Measurements from ENCODE around the gene SPATA20.

Gene SPATA20

DNA sequence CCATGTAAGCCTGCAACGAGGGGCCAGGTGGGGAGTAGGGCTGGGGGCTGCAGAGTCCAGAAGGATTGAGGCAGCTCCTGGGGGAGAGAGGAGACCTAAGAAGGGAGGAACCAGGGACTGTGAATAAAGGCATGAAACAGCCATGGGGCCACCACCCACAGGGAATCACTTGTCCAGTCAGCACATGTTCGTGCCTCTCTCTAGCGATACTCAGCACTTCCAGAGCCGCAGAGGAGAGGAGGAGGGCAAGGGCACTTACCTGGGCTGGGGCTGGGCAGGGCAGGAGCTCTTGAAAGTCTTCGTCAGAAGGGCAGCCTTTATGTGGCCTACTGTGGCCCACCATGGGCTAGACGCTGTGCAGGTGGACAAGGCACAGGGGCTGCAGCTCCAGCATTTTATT, 37.8 kb downstream of the SPATA20 start:
- TF ChIP-seq, protein P1, sequence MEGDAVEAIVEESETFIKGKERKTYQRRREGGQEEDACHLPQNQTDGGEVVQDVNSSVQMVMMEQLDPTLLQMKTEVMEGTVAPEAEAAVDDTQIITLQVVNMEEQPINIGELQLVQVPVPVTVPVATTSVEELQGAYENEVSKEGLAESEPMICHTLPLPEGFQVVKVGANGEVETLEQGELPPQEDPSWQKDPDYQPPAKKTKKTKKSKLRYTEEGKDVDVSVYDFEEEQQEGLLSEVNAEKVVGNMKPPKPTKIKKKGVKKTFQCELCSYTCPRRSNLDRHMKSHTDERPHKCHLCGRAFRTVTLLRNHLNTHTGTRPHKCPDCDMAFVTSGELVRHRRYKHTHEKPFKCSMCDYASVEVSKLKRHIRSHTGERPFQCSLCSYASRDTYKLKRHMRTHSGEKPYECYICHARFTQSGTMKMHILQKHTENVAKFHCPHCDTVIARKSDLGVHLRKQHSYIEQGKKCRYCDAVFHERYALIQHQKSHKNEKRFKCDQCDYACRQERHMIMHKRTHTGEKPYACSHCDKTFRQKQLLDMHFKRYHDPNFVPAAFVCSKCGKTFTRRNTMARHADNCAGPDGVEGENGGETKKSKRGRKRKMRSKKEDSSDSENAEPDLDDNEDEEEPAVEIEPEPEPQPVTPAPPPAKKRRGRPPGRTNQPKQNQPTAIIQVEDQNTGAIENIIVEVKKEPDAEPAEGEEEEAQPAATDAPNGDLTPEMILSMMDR (IDR thresholded peaks at IDR 0.05; ENCODE audit: low read depth, low read length, missing control alignments) = no peak
- DNase-seq (ENCODE audit: extremely low read depth, low read depth) = no peak
- H3K4me3 ChIP-seq (replicated peaks; ENCODE audit: low read depth, low read length) = no peak overlapping the region

DNA sequence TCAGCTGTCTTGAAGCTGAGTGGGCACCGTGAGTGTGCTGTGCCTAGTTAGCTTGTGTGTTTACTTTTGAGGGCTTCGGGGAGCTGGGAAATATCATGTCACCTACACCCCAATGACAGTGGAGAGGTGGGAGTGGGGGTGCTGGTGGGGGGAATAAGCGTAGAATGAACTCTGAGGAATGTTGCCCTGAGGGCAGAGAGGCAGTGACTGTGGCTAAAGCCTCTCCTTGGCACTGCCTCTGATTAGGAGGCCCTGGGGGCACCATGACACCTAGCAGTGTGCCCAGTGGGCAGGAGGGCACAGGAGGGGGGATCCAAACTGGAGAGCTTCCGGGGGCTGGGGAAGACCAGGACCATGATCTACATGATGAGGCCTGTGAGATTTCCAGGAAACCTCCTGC, 38.4 kb downstream of the SPATA20 start:
- TF ChIP-seq, protein P1 (IDR thresholded peaks at IDR 0.05; ENCODE audit: low read depth, low read length, missing control alignments) = no peak
- H3K4me3 ChIP-seq (replicated peaks; ENCODE audit: low read depth, low read length) = no peak overlapping the region
- DNase-seq (ENCODE audit: extremely low read depth, low read depth) = no peak

DNA sequence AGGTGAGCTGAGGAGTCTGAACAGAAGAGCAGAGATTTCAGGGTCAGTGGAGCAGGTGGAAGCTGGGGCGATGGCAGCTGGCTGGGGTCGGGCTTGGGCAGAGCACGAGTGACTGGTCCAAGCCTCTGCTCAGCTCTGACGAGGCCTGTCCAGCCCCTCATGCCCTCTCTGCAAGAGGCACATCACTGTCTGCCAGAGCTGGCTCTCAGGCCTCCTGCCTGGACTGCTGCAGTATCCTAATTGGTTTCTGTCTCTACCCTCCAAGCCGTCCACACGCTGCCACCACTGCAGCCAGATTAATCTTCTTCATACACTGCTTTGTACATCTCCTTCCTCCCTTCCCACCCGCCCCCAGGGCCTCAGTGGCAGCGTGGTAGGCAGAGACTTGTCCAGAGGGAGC, 38.9 kb downstream of the SPATA20 start:
- no peak overlapping the region for H3K4me3 ChIP-seq (replicated peaks; ENCODE audit: low read depth, low read length)
- DNase-seq (ENCODE audit: extremely low read depth, low read depth) = no peak
- TF ChIP-seq, protein P1 (IDR thresholded peaks at IDR 0.05; ENCODE audit: low read depth, low read length, missing control alignments) = no peak

DNA sequence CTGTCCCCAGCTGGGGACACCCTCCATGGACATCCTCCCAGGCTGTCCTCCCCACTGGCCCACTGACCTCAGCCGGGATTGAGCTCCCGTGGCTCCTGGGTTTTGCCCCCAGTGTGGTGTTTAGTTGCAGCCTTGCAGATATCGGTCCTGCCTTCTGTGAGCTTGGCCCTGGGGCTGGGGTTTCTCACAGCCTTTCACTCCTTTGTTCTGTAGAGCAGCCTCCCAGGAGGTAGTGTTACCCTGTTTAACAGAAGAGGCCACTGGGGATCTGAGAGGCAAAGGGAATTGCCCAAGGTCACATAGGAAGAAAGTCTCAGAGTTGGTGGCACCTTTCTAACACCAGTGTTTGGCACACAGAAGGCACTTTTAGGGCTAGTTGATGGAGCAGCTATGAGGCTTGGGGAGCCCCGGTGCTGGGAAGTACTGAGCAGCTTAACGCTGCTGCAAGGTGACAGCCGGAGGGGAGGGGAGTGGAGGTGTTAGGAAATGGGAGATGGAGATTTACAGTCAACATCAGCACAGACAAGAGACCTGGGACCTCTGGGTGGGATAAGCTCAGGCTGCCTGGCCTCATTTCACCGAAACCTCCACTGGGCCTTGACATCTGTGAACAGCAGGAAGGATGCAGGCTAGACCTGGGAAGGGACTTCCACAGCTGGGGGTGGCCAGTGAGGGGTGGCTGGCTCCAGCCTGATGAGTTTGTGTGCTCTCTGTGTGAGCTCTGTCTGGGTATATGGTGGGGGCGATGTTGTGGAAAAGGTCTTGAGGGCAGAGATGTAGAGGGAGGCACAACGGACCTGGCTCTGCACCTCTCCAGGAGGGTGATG, 39.7 kb downstream of the SPATA20 start:
- TF ChIP-seq, protein P1 (IDR thresholded peaks at IDR 0.05; ENCODE audit: low read depth, low read length, missing control alignments) = no peak

DNA sequence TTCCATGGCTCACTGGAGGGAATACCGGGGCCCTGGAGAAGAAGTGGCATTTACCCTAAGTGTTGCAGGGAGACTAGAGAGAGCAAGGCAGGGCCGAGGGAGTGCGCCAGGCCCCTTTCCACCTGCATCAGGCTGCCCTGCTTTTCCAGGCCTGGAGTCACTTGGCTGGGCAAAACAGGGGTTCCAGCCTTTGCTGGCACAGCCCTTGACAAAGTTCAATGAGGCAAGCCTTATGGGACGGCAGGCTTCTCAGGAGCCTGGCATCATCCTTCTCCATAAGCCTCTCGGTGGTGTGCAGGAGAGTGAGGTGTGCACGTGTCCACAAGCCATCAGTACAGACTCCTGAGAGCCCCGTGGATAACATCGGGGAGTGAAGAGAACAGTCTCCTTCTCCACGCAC, 40.6 kb downstream of the SPATA20 start:
- no peak for DNase-seq (ENCODE audit: extremely low read depth, low read depth)
- TF ChIP-seq, protein P1 (IDR thresholded peaks at IDR 0.05; ENCODE audit: low read depth, low read length, missing control alignments) = no peak
- no peak overlapping the region for H3K4me3 ChIP-seq (replicated peaks; ENCODE audit: low read depth, low read length)

More for the DNA sequence above, 39.7 kb downstream of the SPATA20 start:
- H3K4me3 ChIP-seq (replicated peaks; ENCODE audit: low read depth, low read length) = no peak overlapping the region
- DNase-seq (ENCODE audit: extremely low read depth, low read depth) = no peak

DNA sequence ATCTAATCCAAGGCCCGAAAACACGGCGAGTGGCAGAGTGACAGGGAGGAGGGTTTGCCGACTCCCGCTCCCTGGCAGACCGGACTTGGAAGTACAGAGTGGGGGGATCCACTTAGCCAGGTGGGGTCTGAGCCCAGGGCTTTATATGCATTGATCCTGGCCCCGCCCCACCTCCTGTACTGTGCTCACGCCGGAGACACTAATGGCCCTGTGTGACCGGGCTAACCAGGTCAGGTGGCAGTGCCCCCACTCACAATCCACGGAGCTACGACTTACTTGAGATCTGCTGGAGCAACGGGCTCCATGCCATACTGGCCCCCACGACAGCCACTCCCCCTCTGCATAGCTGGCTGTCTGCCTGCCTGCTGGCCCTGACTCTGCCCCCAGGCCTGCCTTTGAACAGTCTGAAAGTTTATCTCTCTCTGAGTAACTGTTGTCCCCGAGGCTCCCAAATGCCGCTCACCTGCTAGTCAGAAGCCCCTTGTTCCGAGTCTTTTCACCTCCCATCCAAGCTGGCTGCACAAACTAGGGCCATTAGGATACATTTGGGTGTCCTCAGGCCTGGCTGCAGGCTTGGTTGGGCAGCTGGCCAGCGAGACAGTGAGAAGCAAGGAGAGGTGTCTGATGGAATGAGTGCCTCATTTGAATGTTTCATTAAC, 41.5 kb downstream of the SPATA20 start:
- TF ChIP-seq, protein P1 (IDR thresholded peaks at IDR 0.05; ENCODE audit: low read depth, low read length, missing control alignments) = no peak
- no peak for DNase-seq (ENCODE audit: extremely low read depth, low read depth)
- H3K4me3 ChIP-seq (replicated peaks; ENCODE audit: low read depth, low read length) = no peak overlapping the region

Measured in HFF-Myc (cell line).